Measurements from ENCODE around the gene ARFGAP3.

The ARFGAP3 gene

GRCh38 chr22:42807185-42807584 lies 49.9 kb downstream of the ARFGAP3 start:
- no peak for TF ChIP-seq CTCF (IDR thresholded peaks at IDR 0.05; ENCODE audit: insufficient read depth, low read length, missing control alignments)
- no peak overlapping the region for H3K4me3 ChIP-seq (ENCODE audit: low read depth, low read length)
- DNase-seq (ENCODE audit: low read depth, low spot score), result no peak
- POLR2A ChIA-PET, result interaction anchor here (1.1 kb wide), 1 partner anchor 10 kb away, joined by 3 read pairs; no protein-coding TSS in a partner anchor
- CTCF ChIA-PET, result interaction anchor here (1.1 to 3.8 kb wide), 4 partner anchors 9 to 28 kb away, joined by 4 to 32 read pairs (median 11); no protein-coding TSS in a partner anchor

GRCh38 chr22:42805998-42806830 lies 50.9 kb downstream of the ARFGAP3 start:
- TF ChIP-seq CTCF (IDR thresholded peaks at IDR 0.05; ENCODE audit: insufficient read depth, low read length, missing control alignments), result no peak
- CTCF ChIA-PET, result interaction anchor here (1.6 to 3.8 kb wide), 3 partner anchors 10 to 25 kb away, joined by 7 to 32 read pairs (median 15); no protein-coding TSS in a partner anchor
- no peak overlapping the region for H3K4me3 ChIP-seq (ENCODE audit: low read depth, low read length)
- POLR2A ChIA-PET, result no interaction called here
- DNase-seq (ENCODE audit: low read depth, low spot score), result no peak

GRCh38 chr22:42805016-42805997 lies 51.8 kb downstream of the ARFGAP3 start:
- ChIA-PET POLR2A (no interaction called here), CTCF (interaction anchor here (0.6 to 3.8 kb wide), 7 partner anchors 11 to 363 kb away, joined by 3 to 32 read pairs (median 7); no protein-coding TSS in a partner anchor)
- no peak for TF ChIP-seq CTCF (IDR thresholded peaks at IDR 0.05; ENCODE audit: insufficient read depth, low read length, missing control alignments)
- no peak overlapping the region for H3K4me3 ChIP-seq (ENCODE audit: low read depth, low read length)
- DNase-seq (ENCODE audit: low read depth, low spot score), result no peak

GRCh38 chr22:42803389-42803788 lies 53.7 kb downstream of the ARFGAP3 start:
- no peak for DNase-seq (ENCODE audit: low read depth, low spot score)
- H3K4me3 ChIP-seq (ENCODE audit: low read depth, low read length), result no peak overlapping the region
- POLR2A ChIA-PET, result no interaction called here
- CTCF ChIA-PET, result interaction anchor here (1.5 to 2.7 kb wide), 2 partner anchors 17 to 22 kb away, joined by 5 to 8 read pairs; no protein-coding TSS in a partner anchor
- TF ChIP-seq CTCF (IDR thresholded peaks at IDR 0.05; ENCODE audit: insufficient read depth, low read length, missing control alignments), result no peak

GRCh38 chr22:42801252-42802080 lies 55.6 kb downstream of the ARFGAP3 start:
- DNase-seq (ENCODE audit: low read depth, low spot score), result no peak
- POLR2A ChIA-PET, result interaction anchor here (0.7 kb wide), 1 partner anchor 53 kb away, joined by 4 read pairs; no protein-coding TSS in a partner anchor
- TF ChIP-seq CTCF (IDR thresholded peaks at IDR 0.05; ENCODE audit: insufficient read depth, low read length, missing control alignments), result no peak
- CTCF ChIA-PET, result interaction anchor here (1.4 to 2.1 kb wide), 5 partner anchors 12 to 180 kb away, joined by 6 to 9 read pairs (median 7); no protein-coding TSS in a partner anchor
- H3K4me3 ChIP-seq (ENCODE audit: low read depth, low read length), result no peak overlapping the region
